GM12878 (cell line): ENCODE data around the gene CCND2. TPM values are rescaled to one million over a fixed set of nuclear protein-coding genes. Genes with fewer than 3 reads are reported as not detected.

Experiments
- ATAC-seq: fragments of 200-7000 bp; cut with Tn5 transposase; 3 replicates; pipeline ENCODE4 v1.9.1; 2020; ENCODE audit warnings: mild to moderate bottlenecking, moderate library complexity
- BruUV-seq: library from RNA; stranded (reverse); fragments of 400-500 nt; replicated peaks from 2 replicates; lab custom pipeline; 2021; lab: Mats Ljungman, UMichigan
- CTCF ChIA-PET: fragments of 300-600 bp; sonication (Branson Sonifier 250); formaldehyde crosslinking; extraction: SDS; loops from one replicate; lab custom pipeline; 2021; ENCODE audit warnings: inconsistent platforms; lab: Yijun Ruan, JAX
- POLR2A ChIA-PET: fragments of 350-600 bp; formaldehyde crosslinking; extraction: SDS; loops from one replicate; lab custom pipeline; 2021; ENCODE audit warnings: inconsistent platforms; lab: Charles Lee
- RAD21 ChIA-PET: fragments of 300-600 bp; sonication (Branson Sonifier 250); formaldehyde crosslinking; loops from one replicate; lab custom pipeline; 2023; ENCODE audit warnings: antibody characterized with exemption; ENCODE audit not compliant: unreplicated experiment; lab: Charles Lee
- SMC1A ChIA-PET: fragments of 300-600 bp; sonication (Branson Sonifier 250); formaldehyde crosslinking; loops from one replicate; lab custom pipeline; 2023; ENCODE audit not compliant: unreplicated experiment, uncharacterized antibody; lab: Charles Lee
- DNase-seq: peaks from one replicate; pipeline ENCODE4 v3.0.0-alpha.2; 2011; ENCODE audit warnings: low read depth, low spot score
- FAIRE-seq: peaks from 3 replicates; lab custom pipeline; 2011; peaks lifted over from hg19 to GRCh38; lab: Jason Lieb, UNC
- H2AFZ ChIP-seq: 2 replicates; pipeline ENCODE4 v1.6.0; 2011; ENCODE audit warnings: low read depth, low read length, control low read depth; ENCODE audit not compliant: control insufficient read depth
- H3K27ac ChIP-seq: 2 replicates; pipeline ENCODE4 v1.5.1; 2011; ENCODE audit warnings: control low read depth; ENCODE audit not compliant: control insufficient read depth, insufficient read depth
- H3K27me3 ChIP-seq, 2 experiments: replicated peaks in 1 of 2; 2 replicates each; pipeline versions ENCODE4 v1.6.0 to v1.6.1; 2011; ENCODE audit warnings: low read length in 1 of 2; ENCODE audit not compliant: control insufficient read depth in 2 of 2, insufficient read depth in 2 of 2
- H3K36me3 ChIP-seq, 2 experiments: 2 replicates each; pipeline ENCODE4 v1.5.1; 2011; ENCODE audit warnings: low read length in 1 of 2; ENCODE audit not compliant: control insufficient read depth in 2 of 2, insufficient read depth in 2 of 2
- H3K4me1 ChIP-seq: 2 replicates; pipeline ENCODE4 v1.6.1; 2011; ENCODE audit warnings: mild to moderate bottlenecking, low read length, moderate library complexity, mixed read lengths; ENCODE audit not compliant: control insufficient read depth, insufficient read depth
- H3K4me2 ChIP-seq: 2 replicates; pipeline ENCODE4 v1.6.0; 2011; ENCODE audit warnings: control low read depth; ENCODE audit not compliant: control insufficient read depth, insufficient read depth
- H3K4me3 ChIP-seq: fragments of 200-600 bp; sonication (generic); 2 replicates; pipeline ENCODE4 v1.5.1; 2016
- H3K79me2 ChIP-seq: 2 replicates; pipeline ENCODE4 v1.6.0; 2011; ENCODE audit warnings: low read length; ENCODE audit not compliant: control insufficient read depth, insufficient read depth
- H3K9ac ChIP-seq: 2 replicates; pipeline ENCODE4 v1.8.0; 2011; ENCODE audit warnings: low read length, control low read depth, mixed read lengths; ENCODE audit not compliant: control insufficient read depth, insufficient read depth
- H3K9me3 ChIP-seq: replicated peaks from 3 replicates; pipeline ENCODE4 v1.5.1; 2011; ENCODE audit warnings: mild to moderate bottlenecking, low read length; ENCODE audit not compliant: control insufficient read depth, insufficient read depth
- H4K20me1 ChIP-seq: 2 replicates; pipeline ENCODE4 v1.6.0; 2011; ENCODE audit not compliant: control insufficient read depth, insufficient read depth
- CHD4 ChIP-seq: fragments of 200-600 bp; sonication (generic); IDR thresholded peaks from 2 replicates; pipeline ENCODE4 v1.6.1; 2016; ENCODE audit warnings: mild to moderate bottlenecking
- ELK1 ChIP-seq: IDR thresholded peaks from 2 replicates; pipeline ENCODE4 v1.6.1; 2012; ENCODE audit warnings: low read depth, low read length, improper control_type of control experiment
- IKZF1 ChIP-seq: fragments of 450-650 bp; conservative IDR thresholded peaks from 2 replicates; pipeline ENCODE4 v1.6.1; 2017; ENCODE audit warnings: antibody characterized with exemption, mild to moderate bottlenecking
- IRF5 ChIP-seq: fragments of 450-650 bp; IDR thresholded peaks from 2 replicates; pipeline ENCODE4 v1.6.1; 2017; ENCODE audit warnings: borderline replicate concordance
- POLR2A ChIP-seq: IDR thresholded peaks from 2 replicates; pipeline ENCODE4 v1.6.1; 2011; ENCODE audit warnings: low read depth, mild to moderate bottlenecking, low read length
- SUPT20H ChIP-seq: IDR thresholded peaks from 2 replicates; pipeline ENCODE4 v1.6.1; 2011; ENCODE audit warnings: low read depth, mild to moderate bottlenecking, low read length, moderate library complexity, borderline replicate concordance; ENCODE audit not compliant: control insufficient read depth
- ZNF24 ChIP-seq: fragments of 450-650 bp; IDR thresholded peaks from 2 replicates; pipeline ENCODE4 v1.6.1; 2017; ENCODE audit warnings: antibody characterized with exemption, mild to moderate bottlenecking
- WGBS: methylation state at CpG from one replicate; pipeline ENCODE4 v1.1.6; 2016; ENCODE audit warnings: low lambda C conversion rate; ENCODE audit not compliant: insufficient replicate concordance, insufficient coverage; ENCODE audit errors: missing lambda C conversion rate; 5-methylcytosine and 5-hydroxymethylcytosine counted together
- in situ Hi-C: fragments of 300-500 bp; cut with MboI; formaldehyde crosslinking; loops from 9 replicates; pipeline ENCODE4 v1.14.3; 2018; ENCODE audit warnings: mixed read lengths
- intact Hi-C: fragments of 100-400 bp; cut with micrococcal nuclease; formaldehyde crosslinking; loops from one replicate; pipeline ENCODE4 v1.14.2; 2022; ENCODE audit not compliant: unreplicated experiment
- polyA plus RNA-seq, 11 experiments: library from polyadenylated mRNA; depleted of rRNA in 4 of 11; unstranded in 6 of 11; stranded (reverse) in 5 of 11; fragments of >200 nt; fragmentation: Nextera tagmentation in 4 of 11; fragmentation: Illumina TruSeq in 1 of 11; extraction: Ambion mirVana in 4 of 11; extraction: Trizol in 1 of 11; gene quantifications; 1 replicate in 1 of 11; 2 replicates in 10 of 11; pipeline versions ENCODE4 v1.2.1 to v1.2.3, GENCODE V29; 2011 to 2016; ENCODE audit warnings: inconsistent platforms in 2 of 11, missing spikeins in 2 of 11, low read depth in 1 of 11
- total RNA-seq, 4 experiments: library from RNA; depleted of rRNA in 3 of 4; stranded (reverse); fragments of >200 nt in 3 of 4; fragmentation: Illumina TruSeq in 1 of 4; extraction: Trizol in 1 of 4; gene quantifications; 2 replicates each; pipeline versions ENCODE4 v1.2.1 to v1.2.3, GENCODE V29; 2013 to 2021

CCND2 gene
- total and polyA plus RNA-seq, 10 of the 15 experiments (the other 5 are each of a cell fraction or from before 2014, with no cell fraction given), result 30.1 to 263 (median 152) TPM

DNA sequence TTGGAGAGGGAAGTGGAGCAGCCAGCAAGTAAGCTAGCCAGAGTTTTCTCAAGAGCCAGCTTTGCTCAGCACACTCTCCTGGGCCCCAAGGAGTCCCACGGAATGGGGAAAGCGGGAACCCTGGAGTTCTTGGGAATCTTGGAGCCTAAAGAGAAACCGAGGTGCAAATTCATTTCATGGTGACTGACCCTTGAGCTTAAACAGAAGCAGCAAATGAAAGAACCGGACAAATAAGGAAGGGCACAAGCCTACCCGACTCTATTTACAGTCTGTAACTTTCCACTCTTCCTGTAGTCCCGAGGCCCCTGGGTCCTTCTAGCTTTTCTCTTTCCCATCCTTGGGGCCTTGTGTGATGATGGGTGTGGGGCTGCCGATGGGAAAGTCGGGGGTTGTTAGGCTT lies 29.3 kb downstream of the CCND2 start:
- no peak overlapping the region for H3K27ac ChIP-seq
- intact Hi-C loops, result no loop called here
- H3K79me2 ChIP-seq, result no peaks in the 10 kb centered on the region
- H3K4me3 ChIP-seq, result no peak overlapping the region
- 90% methylated on average over 8 of the region's 8 CpGs for WGBS
- peaks cover 35 to 44% of the 10 kb centered on the region in 2 experiments for H3K36me3 ChIP-seq
- ChIA-PET POLR2A (no interaction called here), SMC1A (interaction anchor here (0.7 to 1.6 kb wide), 2 partner anchors 16 to 52 kb away, joined by 4 read pairs; no protein-coding TSS in a partner anchor), CTCF (interaction anchor here (1.0 kb wide), 1 partner anchor 26 kb away, joined by 6 read pairs; no protein-coding TSS in a partner anchor)
- H3K27me3 ChIP-seq, result no peaks in the 10 kb centered on the region
- no peak overlapping the region for H3K4me2 ChIP-seq
- no peaks in the 10 kb centered on the region for H3K9me3 ChIP-seq
- no TSS peak for BruUV-seq
- DNase-seq, result no peak
- H2AFZ ChIP-seq, result no peak overlapping the region
- H4K20me1 ChIP-seq, result peaks cover 6% of the 10 kb centered on the region
- no peak for TF ChIP-seq IKZF1
- no peak for TF ChIP-seq IRF5
- no peak for TF ChIP-seq ZNF24
- no peak for TF ChIP-seq SUPT20H
- TF ChIP-seq, all 136 proteins: peak for 0
- ATAC-seq, result no peak
- no peaks in the 10 kb centered on the region for H3K4me1 ChIP-seq
- no peak overlapping the region for H3K9ac ChIP-seq
- in situ Hi-C loops, result no loop called here
- RAD21 ChIA-PET, result interaction anchor here (0.7 kb wide), 1 partner anchor 22 kb away, joined by 3 read pairs; no protein-coding TSS in a partner anchor
- FAIRE-seq, result no peak

DNA sequence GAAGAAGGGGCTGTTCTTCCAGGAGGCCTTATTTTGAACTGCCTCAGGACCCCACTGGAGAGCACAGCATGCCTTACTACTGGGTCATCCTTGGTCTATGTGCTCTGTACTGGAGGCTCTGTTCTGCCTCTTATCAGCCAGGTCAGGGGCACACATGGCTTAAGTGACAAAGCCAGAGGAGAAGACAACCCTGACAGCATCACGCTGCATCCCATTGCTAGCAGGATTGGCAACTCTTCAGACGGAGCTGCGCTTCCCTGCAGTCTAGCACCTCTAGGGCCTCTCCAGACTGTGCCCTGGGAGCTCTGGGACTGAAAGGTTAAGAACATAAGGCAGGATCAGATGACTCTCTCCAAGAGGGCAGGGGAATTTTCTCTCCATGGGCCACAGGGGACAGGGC lies 30.2 kb downstream of the CCND2 start:
- CTCF ChIA-PET, result no interaction called here
- WGBS, result 100% methylated on average over 3 of the region's 3 CpGs
- no peak for TF ChIP-seq CHD4
- peak; percentile 55 for TF ChIP-seq POLR2A
- no peak for TF ChIP-seq ELK1
- BruUV-seq, result no TSS peak
- FAIRE-seq (no peak), ATAC-seq (no peak), DNase-seq (no peak)
- H3K9me3 ChIP-seq, result no peaks in the 10 kb centered on the region
- in situ Hi-C loops (no loop called here), intact Hi-C loops (no loop called here)
- H3K4me3 ChIP-seq, result no peak overlapping the region
- H3K27ac ChIP-seq, result no peak overlapping the region
- H3K4me2 ChIP-seq, result no peak overlapping the region
- no peaks in the 10 kb centered on the region for H3K79me2 ChIP-seq
- H4K20me1 ChIP-seq, result peaks cover 4% of the 10 kb centered on the region; the same call in 1 of the 2 replicates
- SMC1A ChIA-PET, result interaction anchor here (1.6 kb wide), 1 partner anchor 17 kb away, joined by 4 read pairs; no protein-coding TSS in a partner anchor
- H3K36me3 ChIP-seq, result peaks cover 34 to 42% of the 10 kb centered on the region in 2 experiments
- H3K27me3 ChIP-seq, result no peaks in the 10 kb centered on the region
- POLR2A ChIA-PET, result no interaction called here
- H2AFZ ChIP-seq, result no peak overlapping the region
- no peak overlapping the region for H3K9ac ChIP-seq
- no peaks in the 10 kb centered on the region for H3K4me1 ChIP-seq
- RAD21 ChIA-PET, result no interaction called here
